Spleen (tissue), 7 donors: Measurements from ENCODE around the gene VPS18.

Experiments used
- POLR2A ChIP-seq, 3 donors: fragments of 450-650 bp; IDR thresholded peaks; one replicate each; pipeline ENCODE4 v1.5.1; 2017; ENCODE audit warnings: antibody characterized with exemption in 3 of 3, mild to moderate bottlenecking in 1 of 3
- POLR2AphosphoS5 ChIP-seq, 3 donors: sonication (generic); formaldehyde crosslinking; IDR thresholded peaks; one replicate each; pipeline ENCODE4 v1.5.1; 2017; ENCODE audit warnings: antibody characterized with exemption in 3 of 3
- TF ChIP-seq, protein P1 (sequence below), 11 experiments: fragments of 200-600 bp in 7 of 11; fragments of 450-650 bp in 4 of 11; sonication (generic) in 4 of 11; IDR thresholded peaks in 8 of 11; conservative IDR thresholded peaks in 3 of 11; 1 replicate in 7 of 11; 2 replicates in 4 of 11; pipeline versions ENCODE4 v1.4.0 to v1.8.0; 2016 to 2021; ENCODE audit warnings: antibody characterized with exemption in 11 of 11, inconsistent platforms in 4 of 11, mild to moderate bottlenecking in 1 of 11
- donor health status: DM: no; HTN: no; CAD: no; lungs with moderate emphysema.
- donor health status: DM: no; HTN: no; CAD: no.
- donor health status: DM: no; HTN: no; CAD: no.

DNA sequence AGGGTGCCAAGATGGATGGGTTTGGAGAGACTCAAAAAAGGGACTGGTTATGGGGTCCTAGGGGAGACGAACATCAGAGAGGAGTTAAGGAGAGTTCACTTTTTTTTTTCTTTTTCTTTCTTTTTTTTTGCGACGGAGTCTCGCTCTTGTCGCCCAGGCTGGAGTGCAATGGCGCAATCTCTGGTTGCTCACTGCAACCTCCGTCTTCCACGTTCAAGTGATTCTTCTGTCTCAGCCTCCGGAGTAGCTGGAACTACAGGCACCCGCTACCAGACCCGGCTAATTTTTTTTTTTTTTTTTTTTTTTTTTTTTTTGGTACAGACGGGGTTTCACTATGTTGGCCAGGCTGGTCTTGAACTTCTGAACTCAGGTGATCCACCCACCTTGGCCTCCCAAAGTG, 49.2 kb upstream of the VPS18 start:
- TF ChIP-seq, protein P1, sequence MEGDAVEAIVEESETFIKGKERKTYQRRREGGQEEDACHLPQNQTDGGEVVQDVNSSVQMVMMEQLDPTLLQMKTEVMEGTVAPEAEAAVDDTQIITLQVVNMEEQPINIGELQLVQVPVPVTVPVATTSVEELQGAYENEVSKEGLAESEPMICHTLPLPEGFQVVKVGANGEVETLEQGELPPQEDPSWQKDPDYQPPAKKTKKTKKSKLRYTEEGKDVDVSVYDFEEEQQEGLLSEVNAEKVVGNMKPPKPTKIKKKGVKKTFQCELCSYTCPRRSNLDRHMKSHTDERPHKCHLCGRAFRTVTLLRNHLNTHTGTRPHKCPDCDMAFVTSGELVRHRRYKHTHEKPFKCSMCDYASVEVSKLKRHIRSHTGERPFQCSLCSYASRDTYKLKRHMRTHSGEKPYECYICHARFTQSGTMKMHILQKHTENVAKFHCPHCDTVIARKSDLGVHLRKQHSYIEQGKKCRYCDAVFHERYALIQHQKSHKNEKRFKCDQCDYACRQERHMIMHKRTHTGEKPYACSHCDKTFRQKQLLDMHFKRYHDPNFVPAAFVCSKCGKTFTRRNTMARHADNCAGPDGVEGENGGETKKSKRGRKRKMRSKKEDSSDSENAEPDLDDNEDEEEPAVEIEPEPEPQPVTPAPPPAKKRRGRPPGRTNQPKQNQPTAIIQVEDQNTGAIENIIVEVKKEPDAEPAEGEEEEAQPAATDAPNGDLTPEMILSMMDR (IDR thresholded peaks at IDR 0.05 in 8 of 11, conservative IDR thresholded peaks at IDR 0.05 in 3 of 11) = no peak
- TF ChIP-seq POLR2A (IDR thresholded peaks at IDR 0.05) = no peak
- no peak for TF ChIP-seq POLR2AphosphoS5 (IDR thresholded peaks at IDR 0.05)
